HepG2 (cell line): ENCODE measurements around the gene FBRSL1. TPM values are rescaled to one million over a fixed set of nuclear protein-coding genes. Genes with fewer than 3 reads are reported as not detected.
A peak's percentile ranks its signal among the peaks of the same experiment; 100 is the strongest.

Experiments used
- ATAC-seq: fragments of 200-7000 bp; cut with Tn5 transposase; 3 replicates; pipeline ENCODE4 v1.9.1; 2020; ENCODE audit warnings: mild to moderate bottlenecking, moderate library complexity
- BruUV-seq: library from RNA; stranded (reverse); fragments of 400-500 nt; replicated peaks from 2 replicates; lab custom pipeline; 2021; lab: Mats Ljungman, UMichigan
- CTCF ChIA-PET: fragments of 300-600 bp; formaldehyde crosslinking; extraction: SDS; loops from one replicate; lab custom pipeline; 2021; ENCODE audit warnings: low total read pairs, inconsistent platforms, low intra/inter-chr PET ratio; lab: Yijun Ruan, JAX
- POLR2A ChIA-PET: fragments of 350-600 bp; sonication (Branson Sonifier 250); formaldehyde crosslinking; loops from one replicate; lab custom pipeline; 2020; ENCODE audit warnings: antibody characterized with exemption, inconsistent platforms; lab: Yijun Ruan, JAX
- DNase-seq: peaks from one replicate; pipeline ENCODE4 v3.0.0-alpha.2; 2015; ENCODE audit warnings: low spot score
- FAIRE-seq: peaks from 3 replicates; lab custom pipeline; 2011; peaks lifted over from hg19 to GRCh38; lab: Jason Lieb, UNC
- H2AFZ ChIP-seq: one replicate; pipeline ENCODE4 v1.6.1; 2011; ENCODE audit warnings: low read length, inconsistent platforms
- H3K27ac ChIP-seq: fragments of 300-600 bp; 3 replicates; pipeline ENCODE4 v1.8.0; 2011; ENCODE audit warnings: mixed run types, mild to moderate bottlenecking, mixed read lengths, low read length, inconsistent platforms; ENCODE audit not compliant: insufficient read depth; ENCODE audit errors: extremely low read length
- H3K27me3 ChIP-seq, 2 experiments: fragments of 200-600 bp in 1 of 2; 2 replicates in 1 of 2; 3 replicates in 1 of 2; pipeline versions ENCODE4 v1.6.0 to v1.8.0; 2011; ENCODE audit warnings: low read length in 2 of 2, mild to moderate bottlenecking in 2 of 2, moderate library complexity in 2 of 2, inconsistent platforms in 1 of 2; ENCODE audit not compliant: insufficient read depth in 2 of 2, control insufficient read depth in 1 of 2
- H3K36me3 ChIP-seq, 2 experiments: fragments of 200-600 bp in 1 of 2; replicated peaks in 1 of 2; 2 replicates in 1 of 2; 3 replicates in 1 of 2; pipeline versions ENCODE4 v1.5.1 to v1.8.0; 2011; ENCODE audit warnings: low read length in 2 of 2, inconsistent platforms in 1 of 2; ENCODE audit not compliant: insufficient read depth in 2 of 2, control insufficient read depth in 1 of 2
- H3K4me1 ChIP-seq: 2 replicates; pipeline ENCODE4 v1.5.1; 2012; ENCODE audit warnings: low read length, inconsistent platforms; ENCODE audit not compliant: insufficient read depth
- H3K4me2 ChIP-seq: 2 replicates; pipeline ENCODE4 v1.6.0; 2011; ENCODE audit warnings: low read depth, low read length, inconsistent platforms
- H3K4me3 ChIP-seq, 3 experiments: fragments of 200-600 bp in 1 of 3; sonication (generic), shearing (Covaris generic) in 1 of 3; replicated peaks in 1 of 3; 2 replicates each; pipeline ENCODE4 v1.5.1; 2011 to 2016; ENCODE audit warnings: low read length in 3 of 3, inconsistent platforms in 2 of 3, low read depth in 2 of 3, mild to moderate bottlenecking in 2 of 3, control low read depth in 1 of 3, mixed read lengths in 1 of 3; ENCODE audit not compliant: insufficient read depth in 1 of 3
- H3K79me2 ChIP-seq: one replicate; pipeline ENCODE4 v1.6.1; 2011; ENCODE audit warnings: low read length, inconsistent platforms; ENCODE audit not compliant: insufficient read depth
- H3K9ac ChIP-seq: 2 replicates; pipeline ENCODE4 v1.6.0; 2011; ENCODE audit warnings: mild to moderate bottlenecking, low read depth, low read length, inconsistent platforms; ENCODE audit not compliant: insufficient read depth
- H3K9me3 ChIP-seq: 2 replicates; pipeline ENCODE4 v1.5.1; 2012; ENCODE audit warnings: mild to moderate bottlenecking, low read length
- H4K20me1 ChIP-seq: 2 replicates; pipeline ENCODE4 v1.6.0; 2011; ENCODE audit warnings: inconsistent platforms, mild to moderate bottlenecking, low read length, moderate library complexity; ENCODE audit not compliant: insufficient read depth
- GPN1 ChIP-seq: sonication (generic); formaldehyde crosslinking; IDR thresholded peaks from 2 replicates; pipeline ENCODE4 v1.5.1; 2020; ENCODE audit warnings: missing genetic modification reagents, borderline replicate concordance
- MEIS1 ChIP-seq: sonication (generic); formaldehyde crosslinking; IDR thresholded peaks from 2 replicates; pipeline ENCODE4 v1.9.0; 2021; ENCODE audit warnings: mild to moderate bottlenecking, missing genetic modification reagents, moderate library complexity, borderline replicate concordance
- NR2F6 ChIP-seq, 2 experiments: IDR thresholded peaks; 2 replicates each; pipeline ENCODE4 v1.6.1; 2016; ENCODE audit warnings: antibody characterized with exemption in 1 of 2, mild to moderate bottlenecking in 1 of 2
- YEATS4 ChIP-seq: sonication (generic); formaldehyde crosslinking; IDR thresholded peaks from 2 replicates; pipeline ENCODE4 v1.4.0; 2020; ENCODE audit warnings: missing genetic modification reagents, borderline replicate concordance
- ZBTB38 ChIP-seq: sonication (generic); formaldehyde crosslinking; IDR thresholded peaks from 2 replicates; pipeline ENCODE4 v1.5.1; 2020; ENCODE audit warnings: mild to moderate bottlenecking, missing genetic modification reagents
- ZNF414 ChIP-seq: sonication (generic); formaldehyde crosslinking; IDR thresholded peaks from 2 replicates; pipeline ENCODE4 v1.5.0; 2020; ENCODE audit warnings: missing genetic modification reagents
- ZNF768 ChIP-seq: sonication (generic); formaldehyde crosslinking; IDR thresholded peaks from 2 replicates; pipeline ENCODE4 v1.4.0; 2020; ENCODE audit warnings: missing genetic modification reagents
- WGBS: methylation state at CpG from one replicate; pipeline ENCODE4 v1.1.6; 2017; ENCODE audit warnings: low lambda C conversion rate; 5-methylcytosine and 5-hydroxymethylcytosine counted together
- in situ Hi-C: cut with HindIII; loops from 2 replicates; pipeline ENCODE4 v1.10.0; 2017; ENCODE audit warnings: low pct_unique_long_range_greater_than_20kb; ENCODE audit not compliant: extremely low pct_ligation_motif_present
- intact Hi-C: fragments of 100-400 bp; cut with micrococcal nuclease; formaldehyde crosslinking; loops from one replicate; pipeline ENCODE4 v1.10.0; 2022; ENCODE audit not compliant: unreplicated experiment
- polyA plus RNA-seq, 8 experiments: library from polyadenylated mRNA; depleted of rRNA in 3 of 8; stranded (reverse) in 7 of 8; unstranded in 1 of 8; fragments of >200 nt; fragmentation: Illumina TruSeq in 4 of 8; extraction: Trizol in 4 of 8; gene quantifications; 2 replicates each; pipeline versions ENCODE4 v1.2.1 to v1.2.3, GENCODE V29; 2011 to 2016; ENCODE audit warnings: low read depth in 4 of 8, missing spikeins in 1 of 8, mixed read lengths in 1 of 8; ENCODE audit not compliant: insufficient read depth in 1 of 8
- total RNA-seq, 5 experiments: library from RNA; depleted of rRNA; stranded (reverse); fragments of >200 nt; fragmentation: Illumina TruSeq; extraction: Trizol; gene quantifications; 2 replicates each; pipeline ENCODE4 v1.2.3, GENCODE V29; 2016; ENCODE audit warnings: low read depth in 1 of 5

FBRSL1 gene
- total and polyA plus RNA-seq, 2 of the 13 experiments (the other 11 are each of a cell fraction or from before 2014, with no cell fraction given), result 3.6 to 7.9 TPM

GRCh38 chr12:132496710-132497109 is 6.8 kb downstream of the FBRSL1 start:
- Histone ChIP-seq H3K9ac (no peak overlapping the region), H2AFZ (no peak overlapping the region), H3K4me2 (no peak overlapping the region), H3K4me3 (no peak overlapping the region), H3K27ac (no peak overlapping the region), H3K79me2 (peaks cover 97% of the 10 kb centered on the region), H3K4me1 (peaks cover 60% of the 10 kb centered on the region), H4K20me1 (peaks cover 93% of the 10 kb centered on the region), H3K36me3 (peaks cover 0 to 3% of the 10 kb centered on the region in 2 experiments; a peak in 4 of 5 replicates), H3K27me3 (no peaks in the 10 kb centered on the region; a peak in 1 of 5 replicates), H3K9me3 (no peaks in the 10 kb centered on the region)
- no peak for FAIRE-seq
- POLR2A ChIA-PET, result no interaction called here
- TF ChIP-seq ZNF768 (CRISPR knock-in tag), result peak; percentile 78; the same call in 1 of the 2 replicates
- TF ChIP-seq MEIS1 (CRISPR knock-in tag), result no peak
- TF ChIP-seq ZBTB38 (CRISPR knock-in tag), result peak; percentile 71
- CTCF ChIA-PET, result no interaction called here
- no TSS peak for BruUV-seq
- no peak for ATAC-seq
- intact Hi-C loops, result no loop called here
- WGBS, result 96% methylated on average over 22 of the region's 27 CpGs
- DNase-seq, result no peak
- in situ Hi-C loops, result no loop called here

GRCh38 chr12:132497514-132498405 is 7.8 kb downstream of the FBRSL1 start:
- POLR2A ChIA-PET, result no interaction called here
- 95% methylated on average over 12 of the region's 28 CpGs for WGBS
- CTCF ChIA-PET, result no interaction called here

More at GRCh38 chr12:132497514-132498405, 7.8 kb downstream of the FBRSL1 start:
- H3K9ac ChIP-seq, result no peak overlapping the region
- no TSS peak for BruUV-seq
- no peak overlapping the region for H3K4me2 ChIP-seq
- H3K9me3 ChIP-seq, result no peaks in the 10 kb centered on the region
- ATAC-seq (no peak), DNase-seq (no peak), FAIRE-seq (no peak)
- no peak overlapping the region for H3K4me3 ChIP-seq
- no peak overlapping the region for H3K27ac ChIP-seq
- peaks cover 95% of the 10 kb centered on the region for H3K79me2 ChIP-seq
- no peaks in the 10 kb centered on the region; a peak in 1 of 5 replicates for H3K27me3 ChIP-seq
- intact Hi-C loops, result no loop called here
- in situ Hi-C loops, result no loop called here
- peaks cover 0 to 2% of the 10 kb centered on the region in 2 experiments; a peak in 3 of 5 replicates for H3K36me3 ChIP-seq
- TF ChIP-seq NR2F6 (IDR thresholded peaks at IDR 0.05), result no peak
- no peak for TF ChIP-seq NR2F6 (CRISPR knock-in tag; IDR thresholded peaks at IDR 0.05)
- TF ChIP-seq GPN1, result no peak
- TF ChIP-seq ZNF414 (CRISPR knock-in tag), result no peak
- TF ChIP-seq YEATS4 (CRISPR knock-in tag), result no peak
- H2AFZ ChIP-seq, result no peak overlapping the region
- peaks cover 91% of the 10 kb centered on the region for H4K20me1 ChIP-seq
- peaks cover 58% of the 10 kb centered on the region for H3K4me1 ChIP-seq
